CD4-positive, alpha-beta T cell (primary cell): ENCODE measurements around the gene E2F1. TPM values are rescaled to one million over a fixed set of nuclear protein-coding genes. Genes with fewer than 3 reads are reported as not detected.

Source experiments
- ATAC-seq: fragments of 200-7000 bp; cut with Tn5 transposase; one replicate; pipeline ENCODE4 v1.10.0; 2022; ENCODE audit warnings: mild to moderate bottlenecking; ENCODE audit not compliant: poor library complexity
- CTCF ChIA-PET: fragments of 350-600 bp; sonication (Branson Sonifier 250); formaldehyde crosslinking; loops from one replicate; lab custom pipeline; 2021; ENCODE audit warnings: antibody characterized with exemption, inconsistent platforms; lab: Charles Lee
- POLR2A ChIA-PET: fragments of 350-600 bp; sonication (Branson Sonifier 250); formaldehyde crosslinking; loops from one replicate; lab custom pipeline; 2021; ENCODE audit warnings: antibody characterized with exemption, inconsistent platforms; lab: Charles Lee
- DNase-seq, 14 experiments: peaks; one replicate each; pipeline ENCODE4 v3.0.0-alpha.2; 2013 to 2020; ENCODE audit warnings: mixed read lengths in 2 of 14
- H3K27ac ChIP-seq, 2 donors: one replicate each; pipeline versions ENCODE4 v1.5.1 to v1.7.0; 2013; ENCODE audit warnings: low read length in 2 of 2, low read depth in 1 of 2, mild to moderate bottlenecking in 1 of 2
- H3K27me3 ChIP-seq, 2 experiments: 1 replicate in 1 of 2; 2 replicates in 1 of 2; pipeline versions ENCODE4 v1.6.1 to v1.7.0; 2013; ENCODE audit warnings: low read length in 2 of 2, control low read depth in 1 of 2, mild to moderate bottlenecking in 1 of 2, moderate library complexity in 1 of 2; ENCODE audit not compliant: insufficient read depth in 2 of 2, control insufficient read depth in 1 of 2
- H3K36me3 ChIP-seq: one replicate; pipeline ENCODE4 v1.6.1; 2013; ENCODE audit warnings: low read length, control low read depth; ENCODE audit not compliant: insufficient read depth
- H3K4me1 ChIP-seq: one replicate; pipeline ENCODE4 v1.6.1; 2013; ENCODE audit warnings: low read length, control low read depth; ENCODE audit not compliant: insufficient read depth
- H3K4me3 ChIP-seq: one replicate; pipeline ENCODE4 v1.5.1; 2013; ENCODE audit warnings: mild to moderate bottlenecking, low read length, moderate library complexity
- H3K9me3 ChIP-seq, 2 experiments: 1 replicate in 1 of 2; 2 replicates in 1 of 2; pipeline versions ENCODE4 v1.6.1 to v1.7.0; 2013; ENCODE audit warnings: low read length in 2 of 2, mild to moderate bottlenecking in 2 of 2, control low read depth in 1 of 2, moderate library complexity in 1 of 2; ENCODE audit not compliant: control insufficient read depth in 1 of 2, insufficient read depth in 1 of 2
- H3K27ac Mint-ChIP-seq: one replicate; pipeline ENCODE4 v1.8.0; 2020; ENCODE audit warnings: mixed read lengths
- H3K27me3 Mint-ChIP-seq: one replicate; pipeline ENCODE4 v1.8.0; 2021; ENCODE audit warnings: mixed read lengths
- H3K36me3 Mint-ChIP-seq: one replicate; pipeline ENCODE4 v1.8.0; 2021; ENCODE audit warnings: low read depth, mixed read lengths
- H3K4me1 Mint-ChIP-seq: one replicate; pipeline ENCODE4 v1.8.0; 2021; ENCODE audit warnings: low read depth, mixed read lengths
- H3K4me3 Mint-ChIP-seq: one replicate; pipeline ENCODE4 v1.8.0; 2020; ENCODE audit warnings: mild to moderate bottlenecking, mixed read lengths
- H3K9me3 Mint-ChIP-seq: one replicate; pipeline ENCODE4 v1.8.0; 2020; ENCODE audit warnings: mixed read lengths
- CTCF ChIP-seq: fragments of 200-600 bp; IDR thresholded peaks from one replicate; pipeline ENCODE4 v1.8.0; 2022; ENCODE audit warnings: antibody characterized with exemption, mild to moderate bottlenecking
- intact Hi-C, 2 experiments: fragments of 100-400 bp; cut with DNase I in 1 of 2; cut with micrococcal nuclease in 1 of 2; formaldehyde crosslinking; loops; one replicate each; pipeline versions ENCODE4 v1.15.1 to v1.9.0; 2023 to 2025; cut with DNase I, micrococcal nuclease
- total RNA-seq, 174 experiments: library from RNA in 2 of 174; stranded (reverse) in 2 of 174; gene quantifications; one replicate each; pipeline ENCODE4 v1.2.3 and lab custom pipeline; 2021 to 2026

E2F1 gene
- total RNA-seq, 2 experiments from 2014 or later: 1.2 to 1.6 TPM

GRCh38 chr20:33680686-33681085 is 5.5 kb downstream of the E2F1 start:
- intact Hi-C loops: loop anchor here in 1 of 2 experiments (10.0 kb wide), 1 partner anchor 314 kb away; the partner anchor contains the start of gene RALY
- no peak for DNase-seq
- TF ChIP-seq CTCF: no peak
- H3K27me3 ChIP-seq: no peaks in the 10 kb centered on the region
- no peaks in the 10 kb centered on the region for H3K36me3 ChIP-seq
- POLR2A ChIA-PET: interaction anchor here (1.9 to 4.1 kb wide), 4 partner anchors 13 to 237 kb away, joined by 8 to 45 read pairs (median 19); partner anchors contain the start of genes ACTL10, PXMP4 and SNTA1
- Mint-ChIP-seq H3K27me3 (no peaks in the 10 kb centered on the region), H3K4me1 (peaks cover 50% of the 10 kb centered on the region), H3K9me3 (no peaks in the 10 kb centered on the region), H3K4me3 (no peak overlapping the region), H3K36me3 (no peaks in the 10 kb centered on the region), H3K27ac (no peak overlapping the region)
- H3K9me3 ChIP-seq: no peaks in the 10 kb centered on the region
- H3K4me1 ChIP-seq: peaks cover 65% of the 10 kb centered on the region
- CTCF ChIA-PET: interaction anchor here (2.0 to 2.1 kb wide), 2 partner anchors 13 kb away, joined by 12 to 14 read pairs; no protein-coding TSS in a partner anchor
- no peak for ATAC-seq
- H3K27ac ChIP-seq: no peak overlapping the region
- H3K4me3 ChIP-seq: no peak overlapping the region

GRCh38 chr20:33679758-33680485 is 6.3 kb downstream of the E2F1 start:
- H3K27ac Mint-ChIP-seq: peak overlapping the region; percentile 66
- H3K4me3 ChIP-seq: no peak overlapping the region
- peak in 6 of 14 experiments; percentile 30 to 85 (median 68) for DNase-seq
- H3K9me3 ChIP-seq: no peaks in the 10 kb centered on the region
- no peaks in the 10 kb centered on the region for H3K36me3 ChIP-seq
- ChIA-PET CTCF (interaction anchor here (1.1 to 2.1 kb wide), 2 partner anchors 12 to 14 kb away, joined by 3 to 14 read pairs; no protein-coding TSS in a partner anchor), POLR2A (interaction anchor here (0.6 to 4.1 kb wide), 9 partner anchors 8 to 658 kb away, joined by 3 to 45 read pairs (median 8); partner anchors contain the start of genes ACTL10, CBFA2T2, PXMP4 and SNTA1)
- peak overlapping the region in 1 of 2 donors; percentile 45 for H3K27ac ChIP-seq
- H3K27me3 ChIP-seq: no peaks in the 10 kb centered on the region
- peaks cover 63% of the 10 kb centered on the region for H3K4me1 ChIP-seq
- intact Hi-C loops: loop anchor here in 1 of 2 experiments (10.0 kb wide), 1 partner anchor 315 kb away; the partner anchor contains the start of gene RALY
- no peak for TF ChIP-seq CTCF
- H3K4me3 Mint-ChIP-seq: peak overlapping the region; percentile 51
- H3K9me3 Mint-ChIP-seq: no peaks in the 10 kb centered on the region
- peaks cover 49% of the 10 kb centered on the region for H3K4me1 Mint-ChIP-seq
- no peaks in the 10 kb centered on the region for H3K36me3 Mint-ChIP-seq
- ATAC-seq: peak; percentile 53
- H3K27me3 Mint-ChIP-seq: no peaks in the 10 kb centered on the region

GRCh38 chr20:33677991-33678702 is 8.0 kb downstream of the E2F1 start:
- Mint-ChIP-seq H3K9me3 (no peaks in the 10 kb centered on the region), H3K4me3 (peak overlapping the region; percentile 54), H3K27ac (peak overlapping the region; percentile 66), H3K27me3 (no peaks in the 10 kb centered on the region), H3K4me1 (peaks cover 52% of the 10 kb centered on the region), H3K36me3 (no peaks in the 10 kb centered on the region)
- Histone ChIP-seq H3K4me3 (no peak overlapping the region), H3K4me1 (peaks cover 68% of the 10 kb centered on the region), H3K36me3 (no peaks in the 10 kb centered on the region), H3K27ac (peak overlapping the region; percentile 6 to 42), H3K27me3 (no peaks in the 10 kb centered on the region), H3K9me3 (no peaks in the 10 kb centered on the region)
- CTCF ChIA-PET: interaction anchor here (1.3 kb wide), 1 partner anchor 10 kb away, joined by 7 read pairs; no protein-coding TSS in a partner anchor
- DNase-seq (no peak), ATAC-seq (no peak)
- TF ChIP-seq CTCF: no peak
- intact Hi-C loops: no loop called here
- POLR2A ChIA-PET: interaction anchor here (0.8 to 4.1 kb wide), 5 partner anchors 11 to 177 kb away, joined by 3 to 45 read pairs (median 12); partner anchors contain the start of genes ACTL10, PXMP4 and ZNF341
